ENCODE measurements around the gene SPRED1. TPM values are rescaled to one million over a fixed set of nuclear protein-coding genes. Genes with fewer than 3 reads are reported as not detected.

SPRED1 gene
- total RNA-seq, 1 donor from 2014 or later: 16.3 TPM

DNA sequence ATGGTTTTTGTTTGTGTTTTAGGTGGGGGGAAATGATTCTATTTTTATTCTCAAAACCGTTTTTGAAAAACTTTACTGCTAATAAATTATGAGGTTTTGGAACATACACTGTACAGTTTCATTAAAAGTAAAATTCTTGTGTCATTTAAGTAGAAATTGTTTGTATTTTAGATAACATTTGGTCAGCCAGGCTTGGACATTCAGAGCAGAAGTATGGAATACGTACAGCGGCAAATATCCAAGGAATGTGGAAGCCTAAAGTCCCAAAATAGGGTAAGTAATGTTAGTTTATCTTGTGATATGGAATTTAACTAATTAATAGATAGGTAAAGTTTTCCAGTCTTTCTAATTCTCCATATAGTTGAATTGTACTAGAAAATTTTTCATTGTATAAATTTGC lies 96.6 kb downstream of the SPRED1 start:
- H3K36me3 ChIP-seq (ENCODE audit: control insufficient read depth, insufficient read depth, low read length): no peaks in the 10 kb centered on the region
- FAIRE-seq (no peak), DNase-seq (ENCODE audit: low read depth) (no peak)
- no peaks in the 10 kb centered on the region for H3K27me3 ChIP-seq (ENCODE audit: control insufficient read depth, insufficient read depth, low read length)
- TF ChIP-seq, protein P1, sequence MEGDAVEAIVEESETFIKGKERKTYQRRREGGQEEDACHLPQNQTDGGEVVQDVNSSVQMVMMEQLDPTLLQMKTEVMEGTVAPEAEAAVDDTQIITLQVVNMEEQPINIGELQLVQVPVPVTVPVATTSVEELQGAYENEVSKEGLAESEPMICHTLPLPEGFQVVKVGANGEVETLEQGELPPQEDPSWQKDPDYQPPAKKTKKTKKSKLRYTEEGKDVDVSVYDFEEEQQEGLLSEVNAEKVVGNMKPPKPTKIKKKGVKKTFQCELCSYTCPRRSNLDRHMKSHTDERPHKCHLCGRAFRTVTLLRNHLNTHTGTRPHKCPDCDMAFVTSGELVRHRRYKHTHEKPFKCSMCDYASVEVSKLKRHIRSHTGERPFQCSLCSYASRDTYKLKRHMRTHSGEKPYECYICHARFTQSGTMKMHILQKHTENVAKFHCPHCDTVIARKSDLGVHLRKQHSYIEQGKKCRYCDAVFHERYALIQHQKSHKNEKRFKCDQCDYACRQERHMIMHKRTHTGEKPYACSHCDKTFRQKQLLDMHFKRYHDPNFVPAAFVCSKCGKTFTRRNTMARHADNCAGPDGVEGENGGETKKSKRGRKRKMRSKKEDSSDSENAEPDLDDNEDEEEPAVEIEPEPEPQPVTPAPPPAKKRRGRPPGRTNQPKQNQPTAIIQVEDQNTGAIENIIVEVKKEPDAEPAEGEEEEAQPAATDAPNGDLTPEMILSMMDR (IDR thresholded peaks at IDR 0.05; ENCODE audit: insufficient read depth, low read length, severe bottlenecking): no peak
- H3K4me3 ChIP-seq (ENCODE audit: low read depth, low read length): no peak overlapping the region

DNA sequence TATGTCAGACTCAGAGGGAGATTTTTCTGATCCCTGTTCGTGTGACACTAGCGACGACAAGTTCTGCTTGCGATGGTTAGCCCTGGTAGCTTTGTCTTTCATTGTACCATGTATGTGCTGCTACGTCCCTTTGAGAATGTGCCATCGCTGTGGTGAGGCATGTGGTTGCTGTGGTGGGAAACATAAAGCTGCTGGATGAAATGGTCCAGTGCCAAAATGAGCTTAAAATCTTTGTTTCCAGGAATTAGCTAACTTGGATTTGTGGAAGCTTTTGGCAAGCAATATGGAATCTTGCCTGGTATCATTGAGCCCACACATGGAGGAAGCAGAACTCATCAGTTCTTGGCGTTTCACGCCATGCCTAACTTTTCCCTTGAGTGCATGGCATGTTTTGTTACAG lies 98.8 kb downstream of the SPRED1 start:
- DNase-seq (ENCODE audit: low read depth) (no peak), FAIRE-seq (no peak)
- H3K36me3 ChIP-seq (ENCODE audit: control insufficient read depth, insufficient read depth, low read length): no peaks in the 10 kb centered on the region

DNA sequence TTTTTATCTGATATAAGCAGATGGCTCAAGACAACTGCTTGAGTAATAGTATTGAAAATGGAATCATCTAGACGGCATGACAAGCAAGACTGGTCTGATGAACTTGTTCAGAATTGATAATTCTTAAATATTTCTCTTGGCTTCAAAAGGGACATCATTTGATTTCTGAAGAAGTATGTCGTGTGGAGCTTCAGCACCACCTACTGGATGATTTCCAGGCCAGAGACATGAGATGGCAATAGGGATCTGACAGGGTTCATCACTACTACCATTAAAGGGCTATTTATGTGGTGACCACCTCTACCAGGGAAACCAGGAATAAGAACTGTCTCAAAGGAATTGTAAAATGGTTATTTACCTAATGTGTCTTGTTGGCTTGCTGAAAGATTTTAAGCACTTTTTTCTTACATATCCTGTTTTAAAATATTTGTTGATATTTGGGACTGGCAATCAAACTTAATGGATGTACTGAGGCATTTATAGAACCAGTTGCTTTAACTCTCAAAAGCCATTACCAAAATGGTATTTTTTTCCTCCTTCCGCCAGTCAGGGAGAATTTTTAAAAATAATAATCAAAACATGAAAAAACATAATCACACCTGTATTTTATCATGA lies 101.8 kb downstream of the SPRED1 start:
- TF ChIP-seq, protein P1 (IDR thresholded peaks at IDR 0.05; ENCODE audit: insufficient read depth, low read length, severe bottlenecking): peak; percentile 65
- no peaks in the 10 kb centered on the region for H3K36me3 ChIP-seq (ENCODE audit: control insufficient read depth, insufficient read depth, low read length)
- H3K27me3 ChIP-seq (ENCODE audit: control insufficient read depth, insufficient read depth, low read length): no peaks in the 10 kb centered on the region
- FAIRE-seq: no peak
- no peak overlapping the region for H3K4me3 ChIP-seq (ENCODE audit: low read depth, low read length)
- peak; percentile 65 for DNase-seq (ENCODE audit: low read depth)

More for the DNA sequence above, 98.8 kb downstream of the SPRED1 start:
- Histone ChIP-seq H3K27me3 (ENCODE audit: control insufficient read depth, insufficient read depth, low read length) (no peaks in the 10 kb centered on the region), H3K4me3 (ENCODE audit: low read depth, low read length) (no peak overlapping the region)
- TF ChIP-seq, protein P1 (IDR thresholded peaks at IDR 0.05; ENCODE audit: insufficient read depth, low read length, severe bottlenecking): no peak

DNA sequence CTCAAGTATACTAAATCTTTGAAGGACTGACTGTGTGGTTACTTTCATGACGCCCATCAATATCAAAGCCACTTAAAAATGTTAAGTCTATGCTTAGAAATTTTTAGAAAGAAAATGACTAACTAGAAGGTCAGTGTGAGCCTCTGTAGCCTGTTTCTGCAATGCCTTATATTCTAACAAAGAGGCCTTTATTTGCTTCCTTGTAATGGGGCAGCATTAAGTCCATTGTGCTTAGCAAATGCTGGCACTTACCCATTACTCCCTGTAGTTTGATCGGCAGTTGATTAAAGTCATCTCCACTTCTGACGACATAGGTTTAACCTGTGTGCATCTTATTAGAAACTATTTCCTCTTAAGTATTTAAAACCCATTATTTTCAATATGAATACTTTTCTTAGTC lies 109.7 kb downstream of the SPRED1 start:
- FAIRE-seq: no peak
- H3K4me3 ChIP-seq (ENCODE audit: low read depth, low read length): no peak overlapping the region
- H3K27me3 ChIP-seq (ENCODE audit: control insufficient read depth, insufficient read depth, low read length): peaks cover 1% of the 10 kb centered on the region
- no peaks in the 10 kb centered on the region for H3K36me3 ChIP-seq (ENCODE audit: control insufficient read depth, insufficient read depth, low read length)
- DNase-seq (ENCODE audit: low read depth): no peak
- TF ChIP-seq, protein P1 (IDR thresholded peaks at IDR 0.05; ENCODE audit: insufficient read depth, low read length, severe bottlenecking): no peak

DNA sequence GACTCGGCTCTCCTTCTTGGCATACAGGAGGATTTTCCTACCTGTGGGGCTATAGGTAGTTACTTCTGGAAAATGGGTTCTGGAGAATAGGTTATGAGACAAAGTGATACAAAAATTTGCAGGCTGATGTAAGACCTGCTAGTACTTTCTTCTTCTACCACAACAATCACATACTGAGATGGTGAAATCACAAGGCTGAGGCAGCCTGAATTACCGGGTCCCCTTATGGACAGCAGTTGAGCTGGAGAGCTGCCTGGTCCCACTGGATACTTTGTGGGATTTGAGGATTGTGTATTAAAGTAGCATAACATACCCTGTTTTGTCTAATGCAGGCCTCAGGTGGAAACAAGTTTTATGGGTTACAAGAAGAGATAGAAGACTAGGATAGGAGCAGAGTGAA lies 114.8 kb downstream of the SPRED1 start:
- TF ChIP-seq, protein P1 (IDR thresholded peaks at IDR 0.05; ENCODE audit: insufficient read depth, low read length, severe bottlenecking): no peak
- Histone ChIP-seq H3K27me3 (ENCODE audit: control insufficient read depth, insufficient read depth, low read length) (no peaks in the 10 kb centered on the region), H3K4me3 (ENCODE audit: low read depth, low read length) (no peak overlapping the region), H3K36me3 (ENCODE audit: control insufficient read depth, insufficient read depth, low read length) (no peaks in the 10 kb centered on the region)
- no peak for FAIRE-seq
- DNase-seq (ENCODE audit: low read depth): no peak

DNA sequence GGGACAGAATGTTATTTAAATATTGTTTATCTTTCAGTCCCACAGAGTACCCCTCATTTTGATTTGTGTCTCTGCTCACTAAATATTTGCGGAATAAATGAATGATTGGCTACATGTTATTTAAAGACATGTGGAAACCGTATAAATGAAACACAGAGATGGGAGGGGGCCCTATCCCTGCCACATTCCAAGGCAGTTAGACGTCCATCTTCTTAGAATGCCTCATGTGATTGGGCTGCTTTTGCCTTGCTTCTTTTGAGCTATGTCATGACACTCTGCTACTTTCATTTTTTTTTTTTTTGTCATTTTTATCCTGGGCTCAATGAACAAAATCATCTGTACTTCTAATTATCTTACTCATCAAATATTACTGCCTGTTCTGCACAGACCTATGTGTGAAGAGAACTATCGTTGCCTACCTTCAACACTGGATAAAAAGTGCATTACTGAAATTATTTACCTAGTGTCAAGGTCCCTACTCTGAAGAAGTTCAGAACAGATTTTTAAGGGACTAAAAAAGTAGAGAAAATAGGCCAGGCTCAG lies 117.4 kb downstream of the SPRED1 start:
- TF ChIP-seq, protein P1 (IDR thresholded peaks at IDR 0.05; ENCODE audit: insufficient read depth, low read length, severe bottlenecking): no peak
- DNase-seq (ENCODE audit: low read depth): no peak
- H3K36me3 ChIP-seq (ENCODE audit: control insufficient read depth, insufficient read depth, low read length): no peaks in the 10 kb centered on the region
- no peaks in the 10 kb centered on the region for H3K27me3 ChIP-seq (ENCODE audit: control insufficient read depth, insufficient read depth, low read length)
- FAIRE-seq: no peak
- no peak overlapping the region for H3K4me3 ChIP-seq (ENCODE audit: low read depth, low read length)

All from bronchial epithelial cell (primary cell).